Nephron (organoid): ENCODE data around the gene RTP2.
A peak's percentile ranks its signal among the peaks of the same experiment; 100 is the strongest.

Experiments used
- H3K27ac Mint-ChIP-seq, 3 experiments: 2 replicates each; pipeline ENCODE4 v1.8.0; 2020; ENCODE audit warnings: mixed read lengths in 3 of 3, mild to moderate bottlenecking in 2 of 3, moderate library complexity in 1 of 3
- H3K27me3 Mint-ChIP-seq: 2 replicates; pipeline ENCODE4 v1.8.0; 2021; ENCODE audit warnings: low read depth, mild to moderate bottlenecking, moderate library complexity, mixed read lengths
- H3K36me3 Mint-ChIP-seq: 2 replicates; pipeline ENCODE4 v1.8.0; 2020; ENCODE audit warnings: low read depth, mixed read lengths
- H3K4me1 Mint-ChIP-seq: 2 replicates; pipeline ENCODE4 v1.8.0; 2020; ENCODE audit warnings: mixed read lengths
- H3K4me3 Mint-ChIP-seq, 3 experiments: 2 replicates each; pipeline ENCODE4 v1.8.0; 2020; ENCODE audit warnings: mild to moderate bottlenecking in 3 of 3, mixed read lengths in 3 of 3, moderate library complexity in 2 of 3
- H3K9me3 Mint-ChIP-seq: 2 replicates; pipeline ENCODE4 v1.8.0; 2020; ENCODE audit warnings: mixed read lengths
- TF ChIP-seq, protein P1 (sequence below), 3 experiments: fragments of 200-600 bp; sonication (generic); IDR thresholded peaks; one replicate each; pipeline ENCODE4 v1.5.0; 2021; ENCODE audit warnings: antibody characterized with exemption in 3 of 3; ENCODE audit not compliant: unreplicated experiment in 3 of 3

RTP2 gene

DNA sequence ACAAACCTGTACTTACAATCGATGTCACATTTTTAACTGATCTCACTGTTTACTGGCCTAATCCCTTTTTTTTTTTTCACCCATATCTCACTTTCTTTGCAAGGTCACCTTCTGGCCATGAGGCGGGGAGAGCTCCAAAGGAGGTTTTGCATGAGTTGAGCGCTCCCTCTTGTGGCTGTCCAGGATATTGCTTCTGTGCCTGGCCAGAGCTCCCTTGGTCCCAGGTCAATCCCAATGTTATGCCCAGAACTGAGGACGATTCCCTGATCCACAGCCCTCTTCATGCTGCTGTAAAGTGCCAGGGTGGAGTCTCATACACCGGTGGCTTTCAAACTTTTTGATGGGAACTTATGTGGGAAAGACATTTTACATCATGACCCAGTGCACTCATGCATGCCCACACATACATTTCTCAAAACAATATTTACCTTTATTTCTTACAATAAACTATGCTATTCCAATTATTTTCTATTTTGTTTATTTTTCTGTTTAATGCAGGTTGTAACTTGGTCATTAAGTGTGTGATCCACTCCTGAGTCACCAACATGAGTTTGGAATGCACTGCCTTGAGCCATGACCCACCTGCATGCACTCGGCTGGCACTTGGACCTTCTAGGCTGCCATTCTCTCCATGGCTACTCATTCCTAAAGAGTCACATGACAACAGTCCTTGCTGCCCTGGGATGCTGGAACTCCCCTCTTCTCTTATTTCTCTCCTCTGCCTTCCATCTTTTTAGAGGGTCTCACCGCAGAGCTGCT, 22.5 kb downstream of the RTP2 start:
- TF ChIP-seq, protein P1, sequence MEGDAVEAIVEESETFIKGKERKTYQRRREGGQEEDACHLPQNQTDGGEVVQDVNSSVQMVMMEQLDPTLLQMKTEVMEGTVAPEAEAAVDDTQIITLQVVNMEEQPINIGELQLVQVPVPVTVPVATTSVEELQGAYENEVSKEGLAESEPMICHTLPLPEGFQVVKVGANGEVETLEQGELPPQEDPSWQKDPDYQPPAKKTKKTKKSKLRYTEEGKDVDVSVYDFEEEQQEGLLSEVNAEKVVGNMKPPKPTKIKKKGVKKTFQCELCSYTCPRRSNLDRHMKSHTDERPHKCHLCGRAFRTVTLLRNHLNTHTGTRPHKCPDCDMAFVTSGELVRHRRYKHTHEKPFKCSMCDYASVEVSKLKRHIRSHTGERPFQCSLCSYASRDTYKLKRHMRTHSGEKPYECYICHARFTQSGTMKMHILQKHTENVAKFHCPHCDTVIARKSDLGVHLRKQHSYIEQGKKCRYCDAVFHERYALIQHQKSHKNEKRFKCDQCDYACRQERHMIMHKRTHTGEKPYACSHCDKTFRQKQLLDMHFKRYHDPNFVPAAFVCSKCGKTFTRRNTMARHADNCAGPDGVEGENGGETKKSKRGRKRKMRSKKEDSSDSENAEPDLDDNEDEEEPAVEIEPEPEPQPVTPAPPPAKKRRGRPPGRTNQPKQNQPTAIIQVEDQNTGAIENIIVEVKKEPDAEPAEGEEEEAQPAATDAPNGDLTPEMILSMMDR (IDR thresholded peaks at IDR 0.05; ENCODE audit: unreplicated experiment in 3 of 3) = peak; percentile 91
- Mint-ChIP-seq H3K27me3 (peaks cover 20% of the 10 kb centered on the region), H3K4me3 (no peak overlapping the region), H3K4me1 (peaks cover 11% of the 10 kb centered on the region), H3K36me3 (no peaks in the 10 kb centered on the region), H3K27ac (peak overlapping the region in 1 of 3 experiments; percentile 10), H3K9me3 (no peaks in the 10 kb centered on the region)

DNA sequence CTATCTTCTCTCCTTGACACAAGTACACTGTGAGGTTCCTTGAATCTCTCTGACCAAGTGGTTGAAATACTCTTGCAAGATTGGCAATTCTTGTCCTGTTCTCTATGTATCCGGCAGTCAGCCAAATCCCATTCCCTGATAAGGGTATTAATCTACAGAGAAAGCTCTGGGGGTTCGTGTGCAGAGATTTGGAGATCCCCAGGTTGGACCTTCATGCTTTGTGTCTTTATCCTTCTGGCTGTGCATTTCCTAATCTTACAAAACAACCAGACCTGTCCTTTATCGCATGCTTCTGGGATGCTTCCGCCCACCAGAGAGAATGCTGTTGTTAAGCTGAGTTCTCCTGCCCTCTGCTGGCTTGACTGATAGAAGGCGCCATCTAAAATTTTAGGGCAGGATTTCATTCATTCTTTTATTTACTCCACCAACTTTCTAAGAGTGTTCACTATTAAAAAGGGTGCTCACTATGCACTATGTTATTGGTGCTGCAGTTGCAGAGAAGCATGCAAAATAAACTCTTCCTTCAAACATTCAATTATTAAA, 23.6 kb downstream of the RTP2 start:
- Mint-ChIP-seq H3K36me3 (no peaks in the 10 kb centered on the region), H3K27me3 (peaks cover 29% of the 10 kb centered on the region), H3K27ac (peak overlapping the region in 1 of 3 experiments; percentile 82), H3K9me3 (no peaks in the 10 kb centered on the region), H3K4me1 (peaks cover 11% of the 10 kb centered on the region), H3K4me3 (no peak overlapping the region)
- TF ChIP-seq, protein P1 (IDR thresholded peaks at IDR 0.05; ENCODE audit: unreplicated experiment in 3 of 3) = peak; percentile 62 to 71 (median 67)

DNA sequence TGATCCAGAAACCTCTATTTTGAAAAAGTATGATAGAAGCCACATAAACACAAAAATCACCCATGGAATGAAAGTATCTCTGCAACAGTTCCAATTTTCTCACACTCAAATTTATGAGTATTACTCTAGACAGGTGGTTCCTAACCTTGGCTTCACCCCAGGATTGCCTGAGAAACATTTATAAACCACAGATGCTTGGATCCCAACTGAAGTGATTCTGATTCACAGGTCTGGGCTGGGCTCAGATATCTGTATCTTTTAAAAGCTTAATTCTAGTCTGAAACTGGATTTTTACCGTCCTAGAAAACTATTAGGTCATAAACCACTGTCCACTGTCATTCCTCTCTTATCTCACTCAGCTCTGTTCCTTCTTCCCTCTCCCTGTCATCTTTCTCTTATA, 24.8 kb downstream of the RTP2 start:
- Mint-ChIP-seq H3K9me3 (no peaks in the 10 kb centered on the region), H3K4me3 (no peak overlapping the region), H3K27ac (peak overlapping the region in 1 of 3 experiments; percentile 3), H3K36me3 (no peaks in the 10 kb centered on the region), H3K4me1 (peaks cover 11% of the 10 kb centered on the region), H3K27me3 (peaks cover 34% of the 10 kb centered on the region)
- TF ChIP-seq, protein P1 (IDR thresholded peaks at IDR 0.05; ENCODE audit: unreplicated experiment in 3 of 3) = no peak

DNA sequence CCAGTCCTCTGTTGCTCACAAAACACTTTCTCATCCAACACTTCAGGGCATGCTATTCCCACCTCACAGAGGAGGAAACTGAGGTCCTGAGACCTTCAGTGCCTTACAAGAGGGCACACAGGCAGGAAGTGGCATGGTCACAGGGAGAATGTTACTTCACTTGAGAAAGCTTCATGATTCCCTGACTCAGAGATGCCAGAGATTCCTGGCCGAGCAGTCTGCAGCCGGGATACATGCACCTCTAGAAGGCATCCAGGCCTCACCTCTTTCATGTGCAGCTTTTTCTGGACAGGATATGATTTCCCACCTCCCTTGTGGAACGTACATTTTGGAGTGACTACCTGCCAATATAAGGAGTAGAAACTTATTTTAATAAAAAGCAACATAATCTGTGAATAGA, 29.3 kb downstream of the RTP2 start:
- Mint-ChIP-seq H3K27me3 (peaks cover 69% of the 10 kb centered on the region), H3K4me3 (no peak overlapping the region), H3K27ac (no peak overlapping the region), H3K4me1 (peaks cover 6% of the 10 kb centered on the region), H3K36me3 (no peaks in the 10 kb centered on the region), H3K9me3 (no peaks in the 10 kb centered on the region)
- TF ChIP-seq, protein P1 (IDR thresholded peaks at IDR 0.05; ENCODE audit: unreplicated experiment in 3 of 3) = no peak

DNA sequence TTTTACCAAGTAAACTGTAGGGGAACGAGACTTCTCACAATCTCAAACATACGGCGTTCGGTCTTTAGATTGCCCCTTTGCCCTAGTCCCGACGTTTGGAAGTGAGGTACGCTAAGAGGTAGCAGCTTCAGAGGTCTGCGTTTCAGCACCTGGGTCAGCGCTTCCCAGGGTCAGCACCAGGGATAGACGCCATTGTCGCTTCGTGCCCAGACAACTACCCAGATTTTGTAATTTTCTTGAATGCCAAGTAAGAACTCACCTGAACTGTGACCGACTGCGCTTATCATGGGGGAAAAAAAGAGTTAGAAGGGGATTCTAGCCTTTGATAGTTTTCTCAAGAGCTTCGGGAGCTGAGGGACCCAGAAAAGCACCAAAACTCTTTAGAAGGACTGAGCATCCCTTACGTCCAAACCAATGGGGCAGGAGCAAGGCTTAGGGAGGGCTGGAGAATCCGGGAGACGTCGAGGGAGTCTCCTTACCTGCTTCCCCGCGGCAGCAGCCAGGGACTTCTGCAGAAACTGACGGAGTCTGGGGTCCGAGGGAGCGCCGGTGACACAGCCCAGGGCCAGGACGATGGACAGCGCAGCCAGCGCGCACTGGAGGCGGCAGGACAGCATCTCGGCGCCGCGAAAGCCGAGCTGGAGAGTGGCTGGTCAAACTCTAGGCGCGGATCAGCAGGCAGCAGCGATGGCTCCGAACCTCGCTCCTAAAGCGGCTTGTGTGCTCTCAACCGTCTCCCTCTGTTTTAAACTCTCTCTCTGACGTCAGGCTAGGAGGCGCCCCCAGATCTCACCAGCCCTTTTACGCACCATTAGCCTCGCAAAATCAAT, 32.5 kb downstream of the RTP2 start, which contains the start of gene SST:
Gene SST (minus strand): TSS at position 720 of the 830 bp plus-strand sequence. CDS start 103 bp downstream, at position 617.
- H3K9me3 Mint-ChIP-seq = no peaks in the 10 kb centered on the region
- H3K27ac Mint-ChIP-seq = no peak within 1 kb of the TSS
- peaks cover 64% of the 10 kb centered on the region for H3K27me3 Mint-ChIP-seq
- H3K4me3 Mint-ChIP-seq = peak within 1 kb of the TSS; percentile 11 to 21 (median 16)
- no peaks in the 10 kb centered on the region for H3K36me3 Mint-ChIP-seq
- TF ChIP-seq, protein P1 (IDR thresholded peaks at IDR 0.05; ENCODE audit: unreplicated experiment in 3 of 3) = no peak
- H3K4me1 Mint-ChIP-seq = peaks cover 6% of the 10 kb centered on the region
